A673 (cell line): ENCODE measurements around the gene INPP5A.
"Not testable (repeated sequence)": the region's sequence is repeated elsewhere in the genome, so short reads cannot be mapped to it uniquely, and the experiment has no call there.

Source experiments
- EZH2 ChIP-seq: fragments of 200-600 bp; sonication (generic); IDR thresholded peaks from 2 replicates; pipeline ENCODE4 v1.6.1; 2017; ENCODE audit warnings: borderline replicate concordance, low read depth, mild to moderate bottlenecking, mixed read lengths, antibody characterized with exemption, low read length; ENCODE audit not compliant: poor library complexity, severe bottlenecking
- TF ChIP-seq, protein P1 (sequence below): fragments of 300-800, 200-600 bp; sonication (generic); conservative IDR thresholded peaks from 2 replicates; pipeline ENCODE4 v1.5.1; 2017; ENCODE audit warnings: low read depth, mild to moderate bottlenecking, antibody characterized with exemption, low read length, moderate library complexity, mixed read lengths

DNA sequence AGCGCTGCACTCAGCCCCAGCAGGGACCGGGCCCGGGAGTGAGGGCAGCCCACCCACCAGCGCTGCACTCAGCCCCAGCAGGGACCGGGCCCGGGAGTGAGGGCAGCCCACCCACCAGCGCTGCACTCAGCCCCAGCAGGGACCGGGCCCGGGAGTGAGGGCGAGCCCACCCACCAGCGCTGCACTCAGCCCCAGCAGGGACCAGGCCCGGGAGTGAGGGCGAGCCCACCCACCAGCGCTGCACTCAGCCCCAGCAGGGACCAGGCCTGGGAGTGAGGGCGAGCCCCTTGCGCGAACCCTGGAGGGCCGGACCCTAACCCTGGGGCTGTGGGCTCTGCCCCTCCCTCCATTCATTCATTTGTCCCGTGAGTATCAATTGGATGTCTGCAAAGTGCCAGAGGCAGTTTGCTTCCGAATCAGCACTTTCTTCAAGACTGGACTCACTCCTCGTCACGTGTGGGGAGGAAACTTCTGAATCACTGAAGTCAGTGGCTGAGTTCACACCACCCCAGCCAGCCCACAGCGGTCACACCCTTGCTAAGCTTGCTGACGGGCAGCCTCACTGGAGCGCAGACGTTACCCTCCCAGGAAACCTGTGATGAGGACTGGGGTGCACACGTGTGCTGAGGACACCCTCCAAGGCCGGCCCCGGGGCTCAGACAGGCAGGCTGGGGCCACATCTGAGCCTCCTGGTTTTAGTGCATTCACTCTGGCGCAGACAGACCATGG is 205.8 kb downstream of the INPP5A start:
- TF ChIP-seq, protein P1, sequence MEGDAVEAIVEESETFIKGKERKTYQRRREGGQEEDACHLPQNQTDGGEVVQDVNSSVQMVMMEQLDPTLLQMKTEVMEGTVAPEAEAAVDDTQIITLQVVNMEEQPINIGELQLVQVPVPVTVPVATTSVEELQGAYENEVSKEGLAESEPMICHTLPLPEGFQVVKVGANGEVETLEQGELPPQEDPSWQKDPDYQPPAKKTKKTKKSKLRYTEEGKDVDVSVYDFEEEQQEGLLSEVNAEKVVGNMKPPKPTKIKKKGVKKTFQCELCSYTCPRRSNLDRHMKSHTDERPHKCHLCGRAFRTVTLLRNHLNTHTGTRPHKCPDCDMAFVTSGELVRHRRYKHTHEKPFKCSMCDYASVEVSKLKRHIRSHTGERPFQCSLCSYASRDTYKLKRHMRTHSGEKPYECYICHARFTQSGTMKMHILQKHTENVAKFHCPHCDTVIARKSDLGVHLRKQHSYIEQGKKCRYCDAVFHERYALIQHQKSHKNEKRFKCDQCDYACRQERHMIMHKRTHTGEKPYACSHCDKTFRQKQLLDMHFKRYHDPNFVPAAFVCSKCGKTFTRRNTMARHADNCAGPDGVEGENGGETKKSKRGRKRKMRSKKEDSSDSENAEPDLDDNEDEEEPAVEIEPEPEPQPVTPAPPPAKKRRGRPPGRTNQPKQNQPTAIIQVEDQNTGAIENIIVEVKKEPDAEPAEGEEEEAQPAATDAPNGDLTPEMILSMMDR: not testable (repeated sequence)
- TF ChIP-seq EZH2: not testable (repeated sequence)
